Body of pancreas (tissue), 4 donors: Measurements from ENCODE around the gene KRT34. TPM values are rescaled to one million over a fixed set of nuclear protein-coding genes. Genes with fewer than 3 reads are reported as not detected.

Experiments used
- ATAC-seq: fragments of 150-250 bp; one replicate; pipeline ENCODE4 v1.9.1; 2016
- DNase-seq, 4 donors: peaks; one replicate each; pipeline ENCODE4 v3.0.0-alpha.2; 2019
- H3K27ac ChIP-seq, 4 donors: fragments of 200-600 bp; sonication (generic); 1 replicate in 3 of 4; 2 replicates in 1 of 4; pipeline versions ENCODE4 v1.5.1 to v1.6.1; 2016 to 2019; ENCODE audit warnings: mild to moderate bottlenecking in 1 of 4, mixed read lengths in 1 of 4, moderate library complexity in 1 of 4
- H3K27me3 ChIP-seq, 2 donors: fragments of 200-600 bp; sonication (generic); one replicate each; pipeline ENCODE4 v1.6.0; 2016; ENCODE audit warnings: mild to moderate bottlenecking in 1 of 2
- H3K36me3 ChIP-seq, 2 donors: fragments of 200-600 bp; sonication (generic); replicated peaks in 1 of 2; 2 replicates each; pipeline ENCODE4 v1.5.1; 2016; ENCODE audit warnings: low read depth in 2 of 2; ENCODE audit not compliant: insufficient read depth in 1 of 2
- H3K4me1 ChIP-seq: fragments of 200-600 bp; sonication (generic); one replicate; pipeline ENCODE4 v1.6.0; 2016
- H3K4me3 ChIP-seq, 2 donors: fragments of 200-600 bp; sonication (generic); 1 replicate in 1 of 2; 2 replicates in 1 of 2; pipeline ENCODE4 v1.5.1; 2016 to 2019
- H3K9me3 ChIP-seq, 3 donors: fragments of 200-600 bp; sonication (generic); 1 replicate in 2 of 3; 2 replicates in 1 of 3; pipeline ENCODE4 v1.5.1; 2016
- POLR2A ChIP-seq, 3 donors: fragments of 450-650 bp; IDR thresholded peaks; one replicate each; pipeline ENCODE4 v1.6.1; 2016; ENCODE audit warnings: antibody characterized with exemption in 3 of 3, mild to moderate bottlenecking in 2 of 3
- WGBS, 2 donors: methylation state at CpG; one replicate each; pipeline ENCODE4 v1.1.5; 2017; 5-methylcytosine and 5-hydroxymethylcytosine counted together
- intact Hi-C: fragments of 100-400 bp; cut with DNase I; formaldehyde crosslinking; loops from one replicate; pipeline ENCODE4 v1.15.1; 2023
- total RNA-seq, 2 donors: library from RNA; depleted of rRNA; stranded (reverse); fragments of >200 nt; gene quantifications; one replicate each; pipeline ENCODE4 v1.1.0, GENCODE V29; 2016
- TF ChIP-seq, protein P1 (sequence below), 7 experiments: fragments of 450-650 bp in 4 of 7; fragments of 200-600 bp in 3 of 7; sonication (generic) in 3 of 7; IDR thresholded peaks; one replicate each; pipeline ENCODE4 v1.5.1; 2016 to 2019; ENCODE audit warnings: antibody characterized with exemption in 7 of 7

Gene KRT34
- total RNA-seq, 2 donors from 2014 or later, result not detected

- no peak overlapping the region for H3K4me3 ChIP-seq
- H3K9me3 ChIP-seq, result no peaks in the 10 kb centered on the region
- ATAC-seq (no peak), DNase-seq (no peak)
- intact Hi-C loops, result no loop called here
- H3K4me1 ChIP-seq, result no peaks in the 10 kb centered on the region
- no peak overlapping the region for H3K27ac ChIP-seq
- TF ChIP-seq, protein P1, sequence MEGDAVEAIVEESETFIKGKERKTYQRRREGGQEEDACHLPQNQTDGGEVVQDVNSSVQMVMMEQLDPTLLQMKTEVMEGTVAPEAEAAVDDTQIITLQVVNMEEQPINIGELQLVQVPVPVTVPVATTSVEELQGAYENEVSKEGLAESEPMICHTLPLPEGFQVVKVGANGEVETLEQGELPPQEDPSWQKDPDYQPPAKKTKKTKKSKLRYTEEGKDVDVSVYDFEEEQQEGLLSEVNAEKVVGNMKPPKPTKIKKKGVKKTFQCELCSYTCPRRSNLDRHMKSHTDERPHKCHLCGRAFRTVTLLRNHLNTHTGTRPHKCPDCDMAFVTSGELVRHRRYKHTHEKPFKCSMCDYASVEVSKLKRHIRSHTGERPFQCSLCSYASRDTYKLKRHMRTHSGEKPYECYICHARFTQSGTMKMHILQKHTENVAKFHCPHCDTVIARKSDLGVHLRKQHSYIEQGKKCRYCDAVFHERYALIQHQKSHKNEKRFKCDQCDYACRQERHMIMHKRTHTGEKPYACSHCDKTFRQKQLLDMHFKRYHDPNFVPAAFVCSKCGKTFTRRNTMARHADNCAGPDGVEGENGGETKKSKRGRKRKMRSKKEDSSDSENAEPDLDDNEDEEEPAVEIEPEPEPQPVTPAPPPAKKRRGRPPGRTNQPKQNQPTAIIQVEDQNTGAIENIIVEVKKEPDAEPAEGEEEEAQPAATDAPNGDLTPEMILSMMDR (IDR thresholded peaks at IDR 0.05), result no peak
- TF ChIP-seq POLR2A (IDR thresholded peaks at IDR 0.05), result no peak
- WGBS, 2 donors, result 77 to 78% methylated on average over 2 of the region's 2 CpGs
- H3K27me3 ChIP-seq, result no peaks in the 10 kb centered on the region
- H3K36me3 ChIP-seq, result no peaks in the 10 kb centered on the region
Measured at GRCh38 chr17:41413982-41414381, 31.9 kb upstream of the KRT34 start.

- H3K27me3 ChIP-seq, result no peaks in the 10 kb centered on the region
- no peak for DNase-seq
- no peaks in the 10 kb centered on the region for H3K4me1 ChIP-seq
- intact Hi-C loops, result no loop called here
- no peak overlapping the region for H3K4me3 ChIP-seq
- 47 to 60% methylated on average over 5 of the region's 5 CpGs for WGBS, 2 donors
- no peak for TF ChIP-seq POLR2A (IDR thresholded peaks at IDR 0.05)
- TF ChIP-seq, protein P1 (IDR thresholded peaks at IDR 0.05), result no peak
- H3K9me3 ChIP-seq, result no peaks in the 10 kb centered on the region
- no peaks in the 10 kb centered on the region for H3K36me3 ChIP-seq
- H3K27ac ChIP-seq, result no peak overlapping the region
- ATAC-seq, result no peak
Measured at GRCh38 chr17:41413353-41413957, 31.3 kb upstream of the KRT34 start.

GRCh38 chr17:41411072-41411840, 29.1 kb upstream of the KRT34 start:
- Histone ChIP-seq H3K36me3 (no peaks in the 10 kb centered on the region), H3K27ac (no peak overlapping the region), H3K4me1 (no peaks in the 10 kb centered on the region), H3K4me3 (no peak overlapping the region), H3K27me3 (no peaks in the 10 kb centered on the region), H3K9me3 (no peaks in the 10 kb centered on the region)
- no peak for DNase-seq
- intact Hi-C loops, result no loop called here
- ATAC-seq, result no peak
- WGBS, 2 donors, result 84 to 89% methylated on average over 15 to 20 of the region's 20 CpGs
- no peak for TF ChIP-seq POLR2A (IDR thresholded peaks at IDR 0.05)
- TF ChIP-seq, protein P1 (IDR thresholded peaks at IDR 0.05), result no peak

GRCh38 chr17:41407226-41407625, 25.1 kb upstream of the KRT34 start:
- ATAC-seq (no peak), DNase-seq (no peak)
- no peak for TF ChIP-seq POLR2A (IDR thresholded peaks at IDR 0.05)
- TF ChIP-seq, protein P1 (IDR thresholded peaks at IDR 0.05), result no peak
- Histone ChIP-seq H3K27me3 (no peaks in the 10 kb centered on the region), H3K4me1 (no peaks in the 10 kb centered on the region), H3K36me3 (no peaks in the 10 kb centered on the region), H3K4me3 (no peak overlapping the region), H3K27ac (no peak overlapping the region), H3K9me3 (no peaks in the 10 kb centered on the region)
- 80 to 88% methylated on average over 10 of the region's 10 CpGs for WGBS, 2 donors
- intact Hi-C loops, result no loop called here
